Naive thymus-derived CD8-positive, alpha-beta T cell (primary cell): ENCODE data around the gene KRT38. TPM values are rescaled to one million over a fixed set of nuclear protein-coding genes. Genes with fewer than 3 reads are reported as not detected.

ENCODE experiments used
- ATAC-seq, 2 donors: fragments of 150-1000 bp; cut with Tn5 transposase in 1 of 2; sonication (Bioruptor Pico), chemical (Tn5 transposase) in 1 of 2; 1 replicate in 1 of 2; 2 replicates in 1 of 2; pipeline ENCODE4 v1.10.0; 2021; ENCODE audit warnings: mild to moderate bottlenecking in 2 of 2, moderate library complexity in 2 of 2
- POLR2A ChIA-PET: fragments of 350-600 bp; sonication (Branson Sonifier 250); formaldehyde crosslinking; loops from one replicate; lab custom pipeline; 2021; ENCODE audit warnings: antibody characterized with exemption; lab: Charles Lee
- DNase-seq, 10 donors: peaks; one replicate each; pipeline versions ENCODE4 v3.0.0 to v3.0.0-alpha.2; 2020 to 2022
- H3K27ac Mint-ChIP-seq, 10 donors: one replicate each; pipeline ENCODE4 v1.8.0; 2020 to 2022; ENCODE audit warnings: mild to moderate bottlenecking in 10 of 10, mixed read lengths in 10 of 10, moderate library complexity in 4 of 10, inconsistent platforms in 1 of 10
- H3K27me3 Mint-ChIP-seq, 5 donors: one replicate each; pipeline ENCODE4 v1.8.0; 2021 to 2022; ENCODE audit warnings: mixed read lengths in 5 of 5
- H3K36me3 Mint-ChIP-seq, 3 donors: one replicate each; pipeline ENCODE4 v1.8.0; 2020 to 2022; ENCODE audit warnings: mixed read lengths in 3 of 3, mild to moderate bottlenecking in 2 of 3, inconsistent platforms in 1 of 3
- H3K4me1 Mint-ChIP-seq, 4 donors: one replicate each; pipeline ENCODE4 v1.8.0; 2021 to 2022; ENCODE audit warnings: mixed read lengths in 4 of 4
- H3K4me3 Mint-ChIP-seq, 10 donors: one replicate each; pipeline ENCODE4 v1.8.0; 2020 to 2022; ENCODE audit warnings: mild to moderate bottlenecking in 10 of 10, mixed read lengths in 10 of 10, moderate library complexity in 6 of 10, inconsistent platforms in 1 of 10
- H3K9me3 Mint-ChIP-seq, 9 donors: one replicate each; pipeline ENCODE4 v1.8.0; 2020 to 2022; ENCODE audit warnings: mixed read lengths in 9 of 9, mild to moderate bottlenecking in 3 of 9, inconsistent platforms in 1 of 9, moderate library complexity in 1 of 9
- polyA plus RNA-seq, 3 donors: library from polyadenylated mRNA; unstranded; fragments of 300-500 nt; fragmentation: Illumina TruSeq; gene quantifications; one replicate each; pipeline ENCODE4 v1.2.3, GENCODE V29; 2021
- total RNA-seq, 8 experiments: library from RNA in 2 of 8; stranded (reverse) in 2 of 8; gene quantifications; one replicate each; pipeline ENCODE4 v1.2.3 and lab custom pipeline; 2021 to 2026

The KRT38 gene
- total and polyA plus RNA-seq, 5 experiments from 2014 or later: not detected

DNA sequence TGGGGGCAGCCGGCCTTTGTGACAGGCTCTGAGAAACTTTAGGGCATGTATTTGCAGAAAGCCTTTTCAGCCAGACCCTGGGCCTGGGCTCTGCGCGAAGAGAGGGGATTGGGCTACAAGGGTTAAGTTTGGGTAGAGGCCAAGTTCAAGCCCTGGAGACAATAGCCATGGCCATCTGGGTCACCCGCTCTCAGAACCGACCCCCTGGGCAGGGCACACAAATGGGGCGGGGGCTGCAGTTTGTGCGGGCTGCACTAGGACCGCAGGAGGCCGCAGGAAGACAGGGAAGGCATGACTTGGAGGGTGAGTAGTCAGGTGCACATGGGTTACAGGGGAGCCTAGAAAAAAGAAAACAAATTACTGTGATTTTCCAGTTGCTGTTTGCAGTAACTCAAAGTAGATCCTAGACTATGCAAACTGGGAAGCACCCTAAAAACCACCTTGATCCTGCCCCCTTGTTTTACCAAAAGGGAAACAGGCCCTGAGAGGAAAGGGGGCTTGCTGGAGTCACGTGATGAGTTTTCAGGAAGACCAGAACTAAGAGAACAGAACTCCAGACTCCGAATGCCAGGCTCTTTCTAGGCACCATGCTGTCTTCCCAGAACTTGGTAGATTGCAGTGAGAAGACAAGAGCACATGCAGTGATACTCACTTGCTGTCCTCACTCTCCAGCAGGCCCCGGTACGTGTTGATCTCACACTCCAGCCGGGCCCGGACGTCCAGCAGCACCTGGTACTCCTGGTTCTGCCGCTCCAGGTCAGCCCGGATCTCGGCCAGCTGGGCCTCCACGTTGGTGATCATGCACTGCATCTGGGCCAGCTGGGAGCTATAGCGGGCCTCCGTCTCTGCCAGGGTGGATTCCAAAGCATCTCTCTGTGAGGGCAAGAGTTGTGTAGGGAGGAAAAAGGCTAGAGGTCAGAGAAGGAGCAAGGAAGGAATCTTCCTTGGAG lies 36.4 kb upstream of the KRT38 start:
- H3K27ac Mint-ChIP-seq: peak overlapping the region in 1 of 10 donors; percentile 17
- POLR2A ChIA-PET: no interaction called here
- no peaks in the 10 kb centered on the region for H3K36me3 Mint-ChIP-seq
- ATAC-seq (no peak), DNase-seq (no peak)
- peaks cover 0 to 4% (median 0%) of the 10 kb centered on the region in 9 donors for H3K9me3 Mint-ChIP-seq
- H3K4me1 Mint-ChIP-seq: no peaks in the 10 kb centered on the region
- no peak overlapping the region for H3K4me3 Mint-ChIP-seq
- peaks cover 0 to 4% (median 0%) of the 10 kb centered on the region in 5 donors for H3K27me3 Mint-ChIP-seq

DNA sequence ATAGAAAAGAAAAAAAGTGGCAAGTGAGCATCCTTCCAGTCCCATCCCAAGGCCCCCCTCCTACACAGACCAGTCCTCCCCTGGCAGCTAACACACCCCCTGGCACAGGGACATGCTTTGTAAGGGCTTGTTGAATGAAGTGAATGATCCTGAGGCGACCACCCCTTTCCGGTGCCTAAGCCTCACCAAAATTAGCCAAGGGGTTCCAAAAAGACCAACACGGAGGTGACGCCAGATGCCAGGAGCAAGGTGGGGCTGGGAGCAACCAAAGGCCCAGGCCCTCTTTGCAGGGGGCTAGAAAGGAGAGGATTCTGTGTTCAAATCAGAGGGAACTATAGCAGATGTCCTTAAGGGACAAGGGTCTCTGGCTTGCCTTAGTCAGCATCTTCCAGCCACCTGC lies 34.6 kb upstream of the KRT38 start:
- no peak for DNase-seq
- Mint-ChIP-seq H3K9me3 (peaks cover 0 to 10% (median 0%) of the 10 kb centered on the region in 9 donors), H3K27me3 (peaks cover 0 to 4% (median 0%) of the 10 kb centered on the region in 5 donors), H3K36me3 (peaks cover 0 to 7% (median 0%) of the 10 kb centered on the region in 3 donors), H3K27ac (no peak overlapping the region), H3K4me3 (no peak overlapping the region), H3K4me1 (no peaks in the 10 kb centered on the region)
- ATAC-seq: no peak
- POLR2A ChIA-PET: no interaction called here

DNA sequence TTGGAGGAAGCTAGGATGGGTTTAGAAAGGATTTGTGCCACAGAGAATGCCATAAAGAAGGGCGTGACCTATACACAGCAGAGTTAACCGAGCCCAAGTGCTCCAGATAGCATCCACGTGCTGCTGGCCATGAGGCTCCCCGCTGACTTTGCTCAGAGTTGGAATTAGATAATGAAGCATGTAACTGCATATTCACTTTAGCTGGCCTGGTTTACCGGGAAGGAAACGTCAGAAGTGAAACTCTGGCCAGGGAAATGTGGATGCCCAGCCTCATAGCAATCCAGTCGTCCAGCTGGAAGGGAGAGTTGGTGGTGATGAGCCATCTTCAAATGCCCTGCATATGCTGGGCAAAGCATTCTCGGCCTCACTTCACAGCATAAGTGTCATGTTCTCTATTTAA lies 34.1 kb upstream of the KRT38 start:
- ATAC-seq: no peak
- Mint-ChIP-seq H3K36me3 (peaks cover 0 to 7% (median 0%) of the 10 kb centered on the region in 3 donors), H3K9me3 (peaks cover 0 to 10% (median 0%) of the 10 kb centered on the region in 9 donors), H3K27ac (no peak overlapping the region), H3K4me1 (no peaks in the 10 kb centered on the region), H3K27me3 (peaks cover 0 to 4% (median 0%) of the 10 kb centered on the region in 5 donors), H3K4me3 (no peak overlapping the region)
- POLR2A ChIA-PET: no interaction called here
- DNase-seq: no peak

DNA sequence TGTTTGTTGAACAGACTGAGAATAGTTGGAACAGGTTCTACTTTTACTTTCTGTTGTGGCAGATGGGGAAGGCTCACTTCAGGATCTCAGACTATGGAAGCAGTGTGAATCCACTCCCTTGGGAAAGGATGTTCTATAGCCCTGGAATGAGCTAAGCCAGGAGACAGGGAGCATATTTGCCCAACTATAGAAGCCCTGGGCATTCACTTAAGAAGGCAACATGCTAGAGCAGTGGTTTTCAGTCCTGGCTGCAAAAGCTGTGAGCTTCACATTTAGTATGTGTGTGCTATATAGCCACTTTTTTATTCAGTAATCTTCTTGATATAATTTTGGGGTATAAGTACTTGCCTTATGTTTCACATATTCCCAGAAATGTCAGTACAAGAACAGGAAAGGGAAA lies 27.6 kb upstream of the KRT38 start:
- H3K9me3 Mint-ChIP-seq: peaks cover 0 to 22% (median 3%) of the 10 kb centered on the region in 9 donors
- no peak overlapping the region for H3K27ac Mint-ChIP-seq
- H3K4me1 Mint-ChIP-seq: no peaks in the 10 kb centered on the region
- POLR2A ChIA-PET: no interaction called here
- no peak for DNase-seq
- H3K36me3 Mint-ChIP-seq: peaks cover 0 to 15% (median 0%) of the 10 kb centered on the region in 3 donors
- no peak for ATAC-seq
- H3K4me3 Mint-ChIP-seq: no peak overlapping the region
- H3K27me3 Mint-ChIP-seq: peaks cover 0 to 6% (median 0%) of the 10 kb centered on the region in 5 donors

DNA sequence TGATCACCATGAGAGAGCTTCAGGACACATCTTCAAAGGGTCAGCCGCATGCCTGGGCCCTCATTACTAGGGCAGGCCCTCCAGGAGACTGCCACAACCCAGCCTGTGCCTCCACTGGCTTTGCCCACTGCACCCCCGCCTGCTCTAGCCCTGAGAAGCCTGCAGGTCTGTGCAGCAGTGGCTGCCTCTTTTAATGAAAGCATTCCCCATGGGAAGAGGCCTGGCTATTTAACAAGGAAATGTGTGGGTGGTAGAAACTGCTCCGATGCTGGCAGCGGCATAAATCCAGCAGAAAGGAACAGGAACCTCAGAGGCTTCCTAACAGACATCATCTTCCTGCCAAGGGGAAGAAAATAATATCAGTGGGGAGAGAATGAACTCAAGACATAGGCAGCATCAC lies 26.8 kb upstream of the KRT38 start:
- Mint-ChIP-seq H3K27ac (no peak overlapping the region), H3K4me3 (no peak overlapping the region), H3K36me3 (peaks cover 0 to 15% (median 0%) of the 10 kb centered on the region in 3 donors), H3K27me3 (peaks cover 0 to 6% (median 0%) of the 10 kb centered on the region in 5 donors), H3K9me3 (peaks cover 0 to 17% (median 3%) of the 10 kb centered on the region in 9 donors), H3K4me1 (no peaks in the 10 kb centered on the region)
- DNase-seq (no peak), ATAC-seq (no peak)
- POLR2A ChIA-PET: no interaction called here

DNA sequence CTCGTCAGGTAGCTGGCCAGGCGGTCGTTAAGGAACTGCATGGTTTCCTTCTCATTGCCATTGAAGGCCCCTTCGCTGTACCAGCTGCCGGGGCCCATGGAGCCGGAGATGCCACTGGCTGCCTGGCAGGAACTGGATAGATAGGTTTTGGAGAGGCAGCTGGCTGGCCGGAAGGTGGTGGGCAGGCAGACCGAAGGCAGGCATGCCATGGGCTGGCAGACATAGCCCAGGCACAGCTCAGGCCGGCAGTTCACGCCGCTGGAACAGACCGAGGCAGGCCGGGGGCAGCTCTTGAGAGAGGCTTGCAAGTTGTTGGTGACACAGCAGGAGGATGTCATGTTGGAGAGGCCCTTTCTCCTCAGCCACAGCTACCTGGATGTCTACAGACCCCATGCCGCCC lies 26.2 kb upstream of the KRT38 start, which contains the start of gene KRT32:
Gene KRT32, minus strand, starts transcription at position 399 of the 400 bp plus-strand sequence. Its CDS starts 61 bp downstream, at position 338.
- Mint-ChIP-seq H3K4me1 (no peaks in the 10 kb centered on the region), H3K4me3 (no peak within 1 kb of the TSS), H3K9me3 (peaks cover 0 to 17% (median 3%) of the 10 kb centered on the region in 9 donors), H3K36me3 (peaks cover 0 to 15% (median 0%) of the 10 kb centered on the region in 3 donors), H3K27me3 (peaks cover 0 to 9% (median 0%) of the 10 kb centered on the region in 5 donors), H3K27ac (no peak within 1 kb of the TSS)
- DNase-seq: no peak
- no peak for ATAC-seq
- POLR2A ChIA-PET: no interaction called here

DNA sequence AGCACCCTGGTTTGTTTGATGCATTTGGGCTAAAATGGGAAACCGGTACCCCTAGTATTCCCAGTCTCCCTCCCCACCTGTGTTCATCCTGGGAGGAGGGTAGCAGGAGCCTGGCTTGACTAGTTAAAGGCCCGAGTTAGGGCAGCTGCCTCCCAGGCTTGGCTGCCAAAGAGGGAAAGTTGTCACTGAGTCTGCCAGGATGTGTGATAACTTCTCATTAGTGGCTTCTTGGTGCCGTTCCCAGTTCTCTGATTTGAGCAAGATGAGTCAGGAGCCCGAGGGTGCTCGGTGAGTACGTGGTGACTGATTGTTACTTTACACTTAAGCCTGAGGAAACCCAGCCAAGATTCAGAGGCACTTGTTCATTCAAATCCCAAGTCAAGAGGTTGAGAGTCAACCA lies 23.9 kb upstream of the KRT38 start:
- POLR2A ChIA-PET: no interaction called here
- Mint-ChIP-seq H3K4me1 (peaks cover 0 to 3% (median 0%) of the 10 kb centered on the region in 4 donors), H3K27me3 (peaks cover 0 to 12% (median 3%) of the 10 kb centered on the region in 5 donors), H3K9me3 (peaks cover 0 to 12% (median 3%) of the 10 kb centered on the region in 9 donors), H3K27ac (peak overlapping the region in 4 of 10 donors; percentile 13 to 89 (median 42)), H3K4me3 (no peak overlapping the region), H3K36me3 (peaks cover 0 to 8% (median 0%) of the 10 kb centered on the region in 3 donors)
- DNase-seq (no peak), ATAC-seq (no peak)

DNA sequence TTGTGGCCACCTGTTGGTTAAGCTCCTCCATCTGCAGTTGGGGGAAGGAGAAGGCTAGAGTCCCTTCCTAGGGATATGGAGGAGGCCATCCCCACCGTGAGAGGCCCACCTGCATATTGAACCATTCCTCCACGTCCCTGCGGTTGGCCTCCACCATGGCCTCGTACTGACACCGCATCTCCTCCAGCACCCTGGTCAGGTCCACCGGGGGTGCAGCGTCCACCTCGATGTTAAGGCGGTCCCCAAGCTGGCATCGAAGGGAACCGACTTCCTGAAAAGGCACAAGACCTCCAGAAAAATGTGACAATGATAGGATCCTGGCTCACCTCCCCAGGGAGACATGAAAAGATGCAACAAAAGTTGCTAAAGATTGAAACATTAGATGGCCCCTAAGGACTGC lies 23.4 kb upstream of the KRT38 start:
- DNase-seq (no peak), ATAC-seq (no peak)
- Mint-ChIP-seq H3K27me3 (peaks cover 0 to 12% (median 3%) of the 10 kb centered on the region in 5 donors), H3K4me3 (no peak overlapping the region), H3K27ac (peak overlapping the region in 1 of 10 donors; percentile 43), H3K4me1 (peaks cover 0 to 3% (median 0%) of the 10 kb centered on the region in 4 donors), H3K36me3 (peaks cover 0 to 8% (median 0%) of the 10 kb centered on the region in 3 donors), H3K9me3 (peaks cover 0 to 12% (median 3%) of the 10 kb centered on the region in 9 donors)
- POLR2A ChIA-PET: no interaction called here

DNA sequence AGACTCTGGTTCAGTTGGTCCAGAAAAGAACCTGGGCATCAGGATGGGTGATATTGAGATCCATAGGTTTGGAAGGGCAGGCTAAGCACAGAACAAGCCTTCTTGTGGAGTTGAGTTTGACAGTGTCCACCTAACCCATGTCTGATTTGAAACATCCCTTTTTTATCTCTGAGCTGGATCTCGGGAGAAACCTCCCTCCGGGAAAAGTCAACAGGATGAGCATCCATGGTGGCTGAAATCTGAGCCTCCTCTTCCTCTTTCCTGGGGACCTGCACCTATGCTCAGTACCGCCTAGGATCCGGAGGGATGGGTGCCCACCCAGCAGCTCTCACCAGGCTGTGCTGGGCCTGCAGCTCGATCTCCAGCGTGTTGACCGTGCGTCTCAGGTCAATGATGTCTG lies 23.0 kb upstream of the KRT38 start:
- peaks cover 0 to 3% (median 0%) of the 10 kb centered on the region in 4 donors for H3K4me1 Mint-ChIP-seq
- ATAC-seq (no peak), DNase-seq (no peak)
- H3K4me3 Mint-ChIP-seq: no peak overlapping the region
- H3K27me3 Mint-ChIP-seq: peaks cover 0 to 12% (median 3%) of the 10 kb centered on the region in 5 donors
- peaks cover 0 to 12% (median 3%) of the 10 kb centered on the region in 9 donors for H3K9me3 Mint-ChIP-seq
- H3K27ac Mint-ChIP-seq: peak overlapping the region in 1 of 10 donors; percentile 44
- POLR2A ChIA-PET: no interaction called here
- H3K36me3 Mint-ChIP-seq: peaks cover 0 to 8% (median 0%) of the 10 kb centered on the region in 3 donors

DNA sequence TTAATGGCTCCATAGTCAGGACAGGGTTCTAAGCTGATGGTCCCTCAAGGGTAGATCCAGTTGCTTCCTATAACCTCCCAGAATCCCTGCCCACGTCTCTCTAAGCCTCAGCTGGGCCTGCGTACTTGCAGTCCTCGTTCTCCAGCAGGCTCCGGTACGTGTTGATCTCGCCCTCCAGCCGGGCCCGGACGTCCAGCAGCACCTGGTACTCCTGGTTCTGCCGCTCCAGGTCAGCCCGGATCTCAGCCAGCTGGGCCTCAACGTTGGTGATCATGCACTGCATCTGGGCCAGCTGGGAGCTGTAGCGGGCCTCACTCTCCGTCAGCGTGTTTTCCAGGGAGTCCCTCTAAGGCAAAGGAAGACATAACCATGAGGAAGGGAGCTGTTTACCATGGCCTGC lies 21.9 kb upstream of the KRT38 start:
- H3K27ac Mint-ChIP-seq: peak overlapping the region in 1 of 10 donors; percentile 23
- peaks cover 0 to 12% (median 3%) of the 10 kb centered on the region in 5 donors for H3K27me3 Mint-ChIP-seq
- H3K4me1 Mint-ChIP-seq: peaks cover 0 to 3% (median 0%) of the 10 kb centered on the region in 4 donors
- ATAC-seq: no peak
- POLR2A ChIA-PET: no interaction called here
- H3K4me3 Mint-ChIP-seq: no peak overlapping the region
- H3K36me3 Mint-ChIP-seq: peaks cover 0 to 2% (median 0%) of the 10 kb centered on the region in 3 donors
- H3K9me3 Mint-ChIP-seq: peaks cover 0 to 1% (median 0%) of the 10 kb centered on the region in 9 donors
- DNase-seq: no peak

DNA sequence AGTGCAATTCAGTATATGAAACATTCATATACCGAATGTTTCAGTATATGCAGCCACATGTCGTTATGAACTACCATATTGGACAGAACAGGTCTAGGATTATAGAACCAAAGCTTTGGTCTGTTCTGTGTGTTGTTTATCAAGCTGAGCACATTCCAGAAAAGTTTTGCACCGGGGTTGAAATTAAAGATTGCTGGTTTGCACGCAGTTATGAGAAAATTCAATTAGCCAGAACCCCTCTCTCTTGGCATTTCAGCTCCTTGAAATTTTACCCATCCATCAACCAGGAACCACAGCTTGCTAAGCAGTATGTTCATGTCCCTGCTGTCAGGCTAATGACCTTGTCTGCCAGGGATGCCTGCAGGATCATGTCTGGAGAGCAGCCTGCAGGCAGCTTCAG lies 16.9 kb upstream of the KRT38 start:
- no peak overlapping the region for H3K27ac Mint-ChIP-seq
- H3K4me3 Mint-ChIP-seq: no peak overlapping the region
- H3K36me3 Mint-ChIP-seq: no peaks in the 10 kb centered on the region
- DNase-seq: no peak
- H3K4me1 Mint-ChIP-seq: peaks cover 0 to 3% (median 0%) of the 10 kb centered on the region in 4 donors
- ATAC-seq: no peak
- POLR2A ChIA-PET: no interaction called here
- H3K27me3 Mint-ChIP-seq: peaks cover 0 to 10% (median 4%) of the 10 kb centered on the region in 5 donors
- H3K9me3 Mint-ChIP-seq: no peaks in the 10 kb centered on the region

DNA sequence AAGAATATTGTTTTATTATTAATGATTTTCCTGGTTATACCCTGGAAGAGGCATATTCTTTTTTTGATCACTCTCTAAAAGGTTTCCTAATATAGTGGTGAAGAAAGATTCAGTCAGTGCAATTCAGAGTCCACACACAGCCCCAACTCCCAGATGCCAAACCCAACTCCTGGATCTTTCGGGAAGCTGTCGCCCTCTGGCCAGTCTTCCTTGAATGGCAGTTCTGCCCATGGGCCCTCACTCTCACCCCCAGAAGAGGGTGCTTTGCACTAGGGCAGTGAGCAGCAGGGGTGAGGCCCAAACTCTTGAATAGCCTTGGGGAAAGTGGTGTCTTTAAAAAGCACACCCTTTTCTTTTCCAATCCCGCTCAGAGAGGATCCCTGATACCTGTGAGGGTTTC lies 15.4 kb upstream of the KRT38 start:
- H3K9me3 Mint-ChIP-seq: no peaks in the 10 kb centered on the region
- no peak overlapping the region for H3K4me3 Mint-ChIP-seq
- peaks cover 0 to 3% (median 0%) of the 10 kb centered on the region in 4 donors for H3K4me1 Mint-ChIP-seq
- H3K36me3 Mint-ChIP-seq: no peaks in the 10 kb centered on the region
- POLR2A ChIA-PET: no interaction called here
- DNase-seq: no peak
- no peak for ATAC-seq
- no peak overlapping the region for H3K27ac Mint-ChIP-seq
- peaks cover 0 to 6% (median 1%) of the 10 kb centered on the region in 5 donors for H3K27me3 Mint-ChIP-seq

DNA sequence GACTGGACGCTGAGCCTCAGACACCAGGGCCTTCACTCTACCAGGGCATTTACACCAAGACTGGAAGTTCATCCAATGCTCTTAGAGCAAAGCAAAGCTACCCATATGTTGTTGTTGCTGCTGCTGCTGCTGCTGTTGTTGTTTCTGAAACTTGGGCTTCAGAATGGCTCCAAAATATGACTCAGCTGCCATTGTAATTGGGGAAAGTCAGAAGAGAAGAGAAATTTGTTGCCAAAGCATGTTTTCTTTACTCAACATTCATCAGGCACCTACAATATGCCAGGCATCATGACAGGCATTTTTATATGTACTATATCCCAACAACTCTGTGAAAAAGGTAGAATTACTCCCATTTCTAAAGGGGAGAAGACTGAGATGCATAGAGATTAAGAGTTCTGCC lies 14.5 kb upstream of the KRT38 start:
- Mint-ChIP-seq H3K9me3 (no peaks in the 10 kb centered on the region), H3K27me3 (peaks cover 1 to 6% (median 4%) of the 10 kb centered on the region in 5 donors), H3K36me3 (no peaks in the 10 kb centered on the region), H3K27ac (no peak overlapping the region), H3K4me1 (peaks cover 0 to under 1% (median 0%) of the 10 kb centered on the region in 4 donors), H3K4me3 (no peak overlapping the region)
- DNase-seq (no peak), ATAC-seq (no peak)
- POLR2A ChIA-PET: no interaction called here
